ENCODE measurements around the gene ROR1.

GRCh38 chr1:63870152-63870551, 96.3 kb downstream of the ROR1 start:
- TF ChIP-seq CTCF (IDR thresholded peaks at IDR 0.05; ENCODE audit: extremely low read depth in 1 of 2, insufficient read depth in 1 of 2, low read depth in 1 of 2, low read length in 2 of 2) (no peak), JUN (IDR thresholded peaks at IDR 0.05; ENCODE audit: borderline replicate concordance, insufficient read depth, insufficient read length, low read depth) (no peak), POLR2AphosphoS5 (IDR thresholded peaks at IDR 0.05; ENCODE audit: insufficient read depth, low read depth, low read length) (no peak), POLR2A (IDR thresholded peaks at IDR 0.05; ENCODE audit: low read depth, low read length) (no peak), EZH2 (IDR thresholded peaks at IDR 0.05; ENCODE audit: borderline replicate concordance, low read depth, low read length, severe bottlenecking) (no peak)

All from endothelial cell of umbilical vein (primary cell).